Kidney glomerular epithelial cell (primary cell): ENCODE results near the gene SEMA4A.
"Not testable (repeated sequence)": the region's sequence is repeated elsewhere in the genome, so short reads cannot be mapped to it uniquely, and the experiment has no call there.

Experiments used
- DNase-seq: peaks from one replicate; lab custom pipeline; 2025; lab: John Stamatoyannopoulos, UW

SEMA4A gene

DNA sequence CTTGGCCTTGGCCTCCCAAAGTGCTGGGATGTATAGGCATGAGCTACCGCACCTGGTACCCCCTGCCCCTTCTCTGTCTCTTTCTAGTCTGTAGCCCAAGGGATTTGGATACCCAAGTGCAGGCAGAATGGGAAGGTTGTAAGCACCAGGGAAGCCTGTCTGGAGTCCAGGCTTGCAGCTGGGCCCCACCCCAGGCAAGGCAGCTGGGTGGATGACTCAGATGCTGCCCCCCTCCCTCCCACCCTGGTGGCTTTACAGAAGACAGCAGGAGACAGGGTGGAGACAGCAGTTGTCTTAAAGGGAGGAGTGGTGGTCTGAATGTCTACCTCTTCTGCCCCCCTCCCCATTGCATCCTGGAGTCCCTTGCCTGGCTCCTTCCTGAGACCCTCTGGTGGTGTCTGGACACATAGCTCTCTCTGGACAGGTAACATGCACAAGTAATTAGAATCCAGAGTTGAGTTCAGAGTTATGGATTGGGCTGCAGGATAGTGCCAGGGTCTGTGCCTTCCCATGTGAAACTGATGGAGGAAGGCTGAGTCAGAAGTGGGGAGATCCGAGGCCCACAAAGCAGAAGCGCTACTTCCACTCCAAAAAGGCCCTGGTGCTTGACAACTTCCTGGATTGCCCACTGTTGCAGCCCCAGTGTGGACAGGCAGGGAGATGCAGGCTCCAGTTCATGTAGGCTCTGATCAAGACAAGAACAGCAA, 33.7 kb upstream of the SEMA4A start:
- DNase-seq = peak; percentile 22

DNA sequence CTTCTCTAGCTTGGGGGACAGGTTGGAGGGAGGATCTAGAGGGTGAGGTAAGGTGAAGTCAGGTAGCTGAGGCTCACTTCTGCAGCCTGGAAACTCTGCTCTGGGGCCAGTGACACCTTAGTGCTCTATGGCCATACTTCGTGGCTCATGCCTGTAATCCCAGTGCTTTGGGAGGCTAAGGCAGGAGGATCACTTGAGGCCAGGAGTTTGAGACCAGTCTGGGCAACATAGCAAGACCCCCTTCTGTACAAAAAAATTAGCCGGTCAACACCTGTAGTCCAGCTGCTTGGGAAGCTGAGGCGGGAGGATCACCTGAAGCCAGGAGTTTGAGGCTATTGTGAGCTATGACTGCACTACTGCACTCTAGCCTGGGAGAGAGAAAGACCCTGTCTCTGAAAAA, 33.1 kb upstream of the SEMA4A start:
- DNase-seq = no peak

DNA sequence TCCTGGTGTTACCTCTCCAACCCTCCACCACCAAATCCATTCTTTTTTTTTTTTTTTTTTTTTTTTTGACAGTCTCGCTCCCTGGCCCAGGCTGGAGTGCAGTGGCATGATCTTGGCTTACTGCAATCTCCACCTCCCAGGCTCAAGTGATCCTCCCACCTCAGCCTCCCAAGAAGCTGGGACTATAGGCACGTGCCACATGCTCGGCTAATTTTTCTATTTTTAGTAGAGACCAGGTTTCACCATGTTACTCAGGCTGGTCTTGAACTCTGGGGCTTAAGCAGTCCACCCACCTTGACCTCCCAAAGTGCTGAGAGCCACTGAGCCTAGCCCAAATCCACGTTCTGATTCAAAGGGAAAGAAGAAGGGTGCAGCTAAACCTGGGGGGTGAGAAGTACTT, 32.4 kb upstream of the SEMA4A start:
- DNase-seq = not testable (repeated sequence)

GRCh38 chr1:156121457-156121856, 31.9 kb upstream of the SEMA4A start:
- DNase-seq = no peak

DNA sequence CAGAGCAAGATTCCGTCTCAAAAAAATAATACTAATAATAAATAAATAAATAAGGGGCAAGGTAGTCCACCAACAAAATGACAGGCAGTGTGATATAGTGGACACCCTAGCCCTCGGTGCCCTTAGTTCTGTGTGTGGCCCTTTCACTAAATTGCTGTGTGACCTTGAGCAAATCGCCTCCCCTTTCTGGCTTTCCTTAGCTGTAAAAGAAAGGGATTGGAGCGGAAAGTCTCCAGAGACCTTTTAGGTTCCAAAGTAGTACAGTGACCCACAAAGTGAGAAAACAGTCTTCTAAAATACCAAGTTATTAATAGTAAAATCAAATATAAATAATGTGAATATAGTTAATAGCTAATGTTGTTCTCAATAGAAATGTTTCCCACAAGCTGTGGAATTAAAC, 31.3 kb upstream of the SEMA4A start:
- no peak for DNase-seq

- peak; percentile 55 for DNase-seq
Measured at GRCh38 chr1:156122519-156123355, 30.6 kb upstream of the SEMA4A start.

DNA sequence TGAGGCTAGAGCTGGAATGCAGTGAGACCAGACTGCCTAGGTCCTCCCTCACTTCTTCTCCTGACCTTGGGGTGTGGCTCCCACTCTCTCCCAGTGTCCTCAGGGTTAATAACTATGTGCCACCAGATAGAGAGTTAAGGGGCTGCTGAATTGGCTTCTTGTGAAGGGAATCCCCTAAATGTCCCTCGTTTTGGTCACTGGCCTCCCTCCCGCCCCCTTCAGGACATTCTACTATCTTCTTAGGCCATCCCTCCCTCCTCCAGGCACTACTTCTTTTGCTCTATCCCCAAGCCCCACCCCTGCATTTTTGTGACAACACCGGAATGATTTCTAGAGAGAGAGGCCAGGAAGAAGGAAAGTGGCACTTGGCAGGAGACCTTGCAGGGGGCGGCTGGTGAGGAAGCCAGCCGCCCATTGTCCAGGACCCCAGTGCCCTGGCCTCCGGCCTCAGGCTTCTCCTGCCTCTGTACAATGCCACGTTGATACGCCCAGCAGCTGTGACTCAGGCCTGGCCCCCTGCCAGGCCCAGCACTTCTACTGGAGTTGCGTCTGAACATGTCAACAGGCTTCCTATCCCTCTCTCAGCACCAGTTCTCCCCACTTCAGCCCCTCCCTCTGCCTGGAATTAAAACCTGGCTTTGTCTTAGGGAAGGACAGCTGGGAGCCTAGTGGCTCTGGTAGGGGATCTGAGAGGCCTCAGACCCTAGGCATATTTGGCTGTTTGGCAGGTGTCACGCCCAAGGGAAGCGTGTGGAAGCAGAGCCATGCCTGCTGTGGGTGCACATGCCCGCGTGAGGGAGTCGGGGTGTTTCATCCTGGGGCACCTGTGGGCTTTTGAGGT, 29.8 kb upstream of the SEMA4A start:
- peak; percentile 97 for DNase-seq

DNA sequence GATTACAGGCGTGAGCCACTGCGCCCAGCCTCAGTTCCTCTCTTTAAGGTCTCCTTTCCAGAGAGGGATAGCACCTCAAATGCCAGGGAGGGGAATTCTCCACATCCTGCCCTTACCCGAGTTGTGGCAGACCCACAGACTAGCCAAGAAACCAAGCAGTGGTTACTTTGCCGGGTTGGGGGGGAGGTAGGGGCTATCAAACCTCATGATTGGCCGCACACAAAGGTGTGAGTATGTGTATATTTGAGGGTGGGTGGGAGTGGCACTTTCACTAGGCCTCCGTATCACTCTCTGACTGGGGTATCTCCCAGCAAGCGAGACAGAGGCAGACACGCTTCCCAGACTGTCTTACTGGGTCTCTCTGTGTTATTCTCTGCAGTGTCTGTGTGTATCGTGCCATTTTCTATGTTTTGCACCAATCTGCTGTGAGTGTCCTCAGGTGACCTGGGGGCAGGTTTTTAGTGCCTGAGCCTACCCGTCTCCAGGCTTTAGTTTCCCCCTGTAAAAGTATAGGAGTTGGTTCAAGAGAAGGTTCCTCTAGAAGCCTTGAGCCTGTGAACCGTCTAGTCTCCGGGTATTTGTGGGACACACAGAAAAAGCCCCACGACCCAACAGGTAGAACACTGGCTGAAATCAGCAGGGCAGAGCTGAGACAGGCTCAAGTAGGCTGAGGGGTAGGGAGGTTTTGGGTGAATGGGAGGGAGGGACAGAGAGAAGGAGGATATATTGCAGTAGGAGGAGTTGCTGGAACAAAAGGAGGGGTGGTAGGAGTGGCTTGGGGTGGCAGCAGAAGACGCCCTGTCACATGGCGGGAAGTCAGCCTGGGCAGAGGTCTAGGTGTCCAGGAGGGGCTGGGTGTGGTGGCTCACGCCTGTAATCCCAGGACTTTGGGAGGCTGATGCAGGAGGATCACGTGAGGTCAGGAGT, 28.6 kb upstream of the SEMA4A start:
- no peak for DNase-seq

DNA sequence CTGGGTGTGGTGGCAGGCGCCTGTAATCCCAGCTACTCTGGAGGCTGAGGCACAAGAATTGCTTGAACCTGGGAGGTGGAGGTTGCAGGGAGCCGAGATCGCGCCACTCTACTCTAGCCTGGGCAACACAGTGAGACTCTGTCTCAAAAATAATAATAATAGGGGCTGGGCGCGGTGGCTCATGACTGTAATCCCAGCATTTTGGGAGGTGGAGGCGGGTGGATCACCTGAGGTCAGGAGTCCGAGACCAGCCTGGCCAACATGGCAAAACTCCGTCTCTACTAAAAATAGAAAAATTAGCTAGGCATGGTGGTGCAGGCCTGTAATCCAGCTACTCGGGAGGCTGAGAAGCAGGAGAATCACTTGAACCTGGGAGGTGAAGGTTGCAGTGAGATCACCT, 27.8 kb upstream of the SEMA4A start:
- not testable (repeated sequence) for DNase-seq

DNA sequence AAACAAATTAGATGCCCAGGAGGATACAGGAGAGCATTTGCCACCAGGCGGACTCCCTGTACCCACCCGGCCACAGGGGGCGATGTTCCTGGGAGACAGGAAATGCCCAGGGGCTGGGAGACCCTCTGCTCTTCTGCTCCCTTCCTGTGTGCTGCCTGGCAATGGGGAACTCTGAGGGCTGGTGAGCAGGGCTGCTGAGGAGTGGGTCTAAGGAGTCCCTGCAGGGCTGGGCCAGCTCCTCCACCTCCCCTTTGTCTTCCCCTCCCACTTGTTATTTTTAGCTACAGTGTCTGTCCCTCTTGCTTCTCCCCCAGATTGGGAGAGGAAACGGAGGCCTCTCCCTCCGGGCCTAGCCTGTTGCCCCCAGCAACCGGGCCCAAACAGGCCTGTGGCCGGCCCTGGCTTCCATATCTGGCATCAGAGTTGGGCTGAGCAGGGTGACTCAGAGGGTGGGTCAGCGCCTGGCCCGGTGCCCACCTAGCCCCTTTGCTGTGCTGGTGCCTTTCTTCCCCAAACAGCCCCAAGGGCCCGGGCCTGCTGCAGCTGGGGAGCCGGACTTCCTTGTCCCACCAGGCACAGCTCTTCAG, 27.2 kb upstream of the SEMA4A start:
- peak; percentile 92 for DNase-seq

DNA sequence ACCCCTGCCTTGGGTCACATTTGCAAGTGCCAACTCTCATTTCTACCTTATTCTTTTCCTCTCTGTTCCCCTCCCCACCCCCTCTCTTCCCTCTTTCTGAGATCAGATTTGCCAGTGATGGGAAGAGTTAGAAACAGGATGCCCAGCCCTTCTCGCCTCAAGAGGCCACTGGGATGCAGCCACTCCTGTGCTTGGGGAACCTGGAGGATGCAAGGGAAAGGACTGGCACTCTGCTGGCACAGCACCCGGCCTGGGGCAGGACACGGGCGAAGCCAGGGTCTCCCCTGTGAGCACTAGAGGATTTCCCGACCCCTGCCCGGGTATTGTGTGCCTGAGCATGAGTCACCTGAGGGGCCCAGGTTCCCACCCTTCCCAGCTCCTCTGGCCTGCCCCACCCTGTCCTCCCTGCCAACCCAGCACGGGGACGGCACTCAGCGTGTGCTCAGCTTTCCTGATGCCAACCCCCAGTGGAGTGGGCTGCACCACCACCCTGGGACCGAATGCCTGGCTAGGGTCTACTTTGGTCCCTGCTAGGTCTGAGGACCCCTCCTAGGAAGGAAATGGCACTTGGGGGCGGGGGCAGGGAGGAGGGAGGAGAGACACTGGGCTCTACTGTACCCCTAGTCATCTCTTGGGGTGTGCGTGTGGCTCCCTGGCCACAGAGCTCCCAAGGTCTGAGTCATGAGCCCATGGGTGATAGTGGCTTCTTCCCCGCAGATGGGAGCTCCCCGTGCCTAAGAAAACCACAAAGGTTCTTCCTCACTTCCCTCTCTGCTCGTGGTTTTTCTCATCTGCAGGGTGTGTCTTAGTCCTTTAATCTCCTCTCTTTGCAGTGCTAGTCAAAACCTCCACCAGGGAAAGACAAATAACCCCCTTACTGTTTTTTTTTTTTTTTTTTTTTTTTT, 26.5 kb upstream of the SEMA4A start:
- peak; percentile 66 for DNase-seq

DNA sequence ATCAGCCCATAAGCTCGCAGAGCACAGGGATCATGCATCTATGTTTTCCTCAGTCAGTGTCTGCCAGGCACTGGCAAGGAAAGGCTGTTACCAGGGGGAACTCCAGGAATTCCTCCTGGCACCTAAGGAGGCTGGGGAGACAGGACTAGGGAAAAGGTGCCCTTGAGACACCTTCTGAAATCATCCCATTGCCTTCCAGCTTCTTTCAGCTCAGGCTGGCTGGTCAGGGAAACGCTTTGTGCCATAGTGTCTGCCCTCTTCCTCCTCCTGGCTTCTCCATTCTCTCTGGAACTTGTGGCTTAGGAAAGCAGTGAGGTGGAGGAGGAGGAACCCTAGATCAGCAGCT, 25.1 kb upstream of the SEMA4A start:
- peak; percentile 27 for DNase-seq

DNA sequence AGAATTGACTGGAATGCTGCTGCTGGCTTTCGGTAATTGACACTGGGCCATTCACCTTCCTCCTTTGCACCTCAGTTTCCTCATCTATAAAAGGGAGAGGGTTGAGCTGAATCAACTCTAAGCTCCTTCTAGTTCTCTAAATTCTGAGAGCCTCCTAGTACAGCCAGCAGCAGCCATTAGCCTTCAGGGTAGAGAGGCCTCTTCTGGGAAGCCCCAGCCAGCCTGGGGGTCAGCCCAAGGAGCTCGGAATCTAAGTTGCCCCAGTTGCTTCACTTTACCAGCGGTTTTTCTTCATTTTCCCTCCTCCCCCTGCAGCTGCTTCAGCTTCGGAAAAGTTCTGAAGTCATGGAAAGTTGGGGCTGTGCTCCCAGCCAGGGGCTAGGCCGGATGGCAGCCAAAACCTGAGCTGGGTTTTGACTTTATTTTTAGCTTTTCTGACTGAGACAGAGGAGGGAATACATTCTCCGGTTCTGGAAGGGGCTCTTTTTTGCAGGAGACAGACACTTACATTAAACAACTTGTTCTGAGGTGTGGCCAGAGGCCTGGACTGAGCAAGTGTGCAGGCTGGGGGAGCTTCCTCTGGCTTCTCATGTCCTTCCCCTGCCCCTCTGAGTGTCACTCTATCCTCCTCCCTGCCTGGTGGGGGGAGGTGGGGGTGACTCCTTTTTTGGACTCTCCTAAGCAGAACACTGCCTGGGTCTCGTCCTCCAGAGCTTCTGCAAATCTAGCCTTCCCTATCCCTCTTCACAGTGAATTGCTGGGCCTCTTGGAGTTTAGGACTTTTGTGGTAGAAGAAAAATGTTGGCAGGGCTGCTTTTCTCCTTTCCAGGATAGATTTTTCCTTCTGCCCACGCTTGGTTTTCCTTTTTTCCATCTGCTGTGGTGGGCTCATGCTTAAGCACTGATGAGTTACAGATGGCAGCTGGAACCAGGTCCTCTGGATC, 24.5 kb upstream of the SEMA4A start:
- DNase-seq = no peak

GRCh38 chr1:156129687-156130577, 23.5 kb upstream of the SEMA4A start:
- peak; percentile 94 for DNase-seq

DNA sequence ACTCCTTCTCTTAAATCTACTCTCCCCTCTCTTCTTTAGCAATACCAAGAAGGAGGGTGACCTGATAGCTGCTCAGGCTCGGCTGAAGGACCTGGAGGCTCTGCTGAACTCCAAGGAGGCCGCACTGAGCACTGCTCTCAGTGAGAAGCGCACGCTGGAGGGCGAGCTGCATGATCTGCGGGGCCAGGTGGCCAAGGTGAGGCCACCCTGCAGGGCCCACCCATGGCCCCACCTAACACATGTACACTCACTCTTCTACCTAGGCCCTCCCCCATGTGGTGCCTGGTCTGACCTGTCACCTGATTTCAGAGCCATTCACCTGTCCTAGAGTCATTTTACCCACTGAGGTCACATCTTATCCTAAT, 22.8 kb upstream of the SEMA4A start:
- DNase-seq = no peak

- no peak for DNase-seq
Measured at GRCh38 chr1:156134716-156135435, 18.5 kb upstream of the SEMA4A start.
